ENCODE measurements around the gene SIGLEC7.

Gene SIGLEC7

DNA sequence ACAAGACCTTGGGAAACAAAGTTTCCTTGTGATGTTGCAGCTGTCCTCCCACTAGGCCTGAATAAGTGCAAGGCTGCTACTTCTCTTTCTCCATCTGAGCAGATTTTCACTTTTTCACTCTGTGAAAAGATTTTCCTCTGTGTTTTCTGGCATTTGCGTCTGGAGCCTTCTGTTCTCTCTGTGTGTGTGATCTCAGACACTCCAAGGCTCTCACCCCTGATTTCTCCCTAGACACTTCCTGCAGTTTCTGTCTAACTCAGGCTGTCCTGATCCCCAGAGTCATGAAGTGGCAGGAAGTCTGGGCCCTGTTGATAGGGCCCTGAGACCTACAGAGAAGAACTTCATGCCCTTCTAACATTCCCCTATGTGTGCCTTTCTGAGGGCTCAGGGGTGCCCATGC is 37.2 kb downstream of the SIGLEC7 start:
- DNase-seq: no peak

DNA sequence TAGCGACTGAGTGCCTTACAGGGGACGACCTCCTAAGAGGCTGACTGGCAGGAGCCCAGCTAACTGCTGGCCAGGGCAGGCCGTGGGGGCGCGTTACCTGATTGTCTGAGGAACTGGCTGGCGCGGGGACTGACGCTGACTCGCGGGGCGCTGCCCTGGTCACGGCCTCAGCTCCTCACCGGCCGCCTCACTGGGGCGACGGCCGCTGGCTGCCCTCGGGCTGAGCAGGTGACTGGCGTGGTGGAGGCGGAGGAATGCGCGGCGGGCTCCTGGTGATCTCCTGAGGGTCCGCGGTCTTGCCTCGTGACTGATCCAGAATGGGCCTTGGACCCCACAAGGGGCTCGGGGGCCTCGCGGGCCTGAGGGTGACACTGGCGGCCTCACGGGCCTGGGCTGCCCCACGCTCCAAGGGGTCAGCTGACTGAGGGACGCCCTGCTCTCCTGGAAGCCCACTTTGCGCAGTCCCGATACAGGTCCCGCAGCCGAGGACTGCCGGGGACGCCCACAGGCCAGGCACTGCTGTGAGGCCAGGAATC is 39.3 kb downstream of the SIGLEC7 start:
- no peak for DNase-seq

DNA sequence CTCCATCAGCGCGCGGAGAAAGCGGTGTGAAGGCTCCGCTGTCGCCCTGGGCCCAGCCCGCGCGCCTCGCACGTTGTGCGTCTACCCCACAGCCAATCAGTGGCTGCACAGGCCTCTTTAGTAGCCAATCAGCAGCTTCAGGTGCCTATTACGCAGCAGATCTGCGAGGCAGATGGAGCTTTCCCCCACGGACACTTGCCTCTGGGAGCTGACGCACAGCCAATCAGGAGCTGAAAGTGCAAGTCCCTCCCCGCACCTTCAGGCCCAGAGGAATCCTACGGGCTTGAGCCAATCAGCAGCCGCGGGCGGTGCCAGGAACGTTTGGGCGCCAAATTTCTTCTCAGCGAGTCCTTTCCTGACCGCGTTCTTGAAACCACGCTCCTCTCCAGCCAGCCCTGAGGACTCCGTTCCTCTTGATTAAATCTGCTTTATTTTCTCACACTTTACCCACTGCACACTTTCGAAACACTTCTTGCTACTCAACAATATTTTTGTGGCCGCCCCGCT is 39.9 kb downstream of the SIGLEC7 start:
- DNase-seq: no peak

DNA sequence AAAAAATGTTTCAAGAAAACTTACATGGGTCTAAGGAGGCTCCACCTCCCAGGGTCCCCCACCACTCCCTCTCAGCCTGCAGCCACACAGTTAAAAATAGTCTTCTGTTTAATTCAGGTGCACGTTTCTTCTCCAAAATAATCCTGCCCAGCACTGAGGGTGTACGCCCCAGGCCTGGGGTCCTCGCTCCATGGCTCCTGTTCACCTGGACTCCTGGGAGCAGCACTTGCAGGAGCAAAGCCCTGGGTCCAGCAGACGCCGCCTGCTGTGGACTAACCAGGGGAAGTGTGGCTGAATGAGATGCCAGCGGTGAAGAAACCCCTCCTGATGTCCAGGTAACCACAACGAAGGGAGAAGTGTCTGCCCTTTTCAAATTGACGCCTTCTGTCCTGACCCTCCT is 41.5 kb downstream of the SIGLEC7 start:
- no peak for DNase-seq

DNA sequence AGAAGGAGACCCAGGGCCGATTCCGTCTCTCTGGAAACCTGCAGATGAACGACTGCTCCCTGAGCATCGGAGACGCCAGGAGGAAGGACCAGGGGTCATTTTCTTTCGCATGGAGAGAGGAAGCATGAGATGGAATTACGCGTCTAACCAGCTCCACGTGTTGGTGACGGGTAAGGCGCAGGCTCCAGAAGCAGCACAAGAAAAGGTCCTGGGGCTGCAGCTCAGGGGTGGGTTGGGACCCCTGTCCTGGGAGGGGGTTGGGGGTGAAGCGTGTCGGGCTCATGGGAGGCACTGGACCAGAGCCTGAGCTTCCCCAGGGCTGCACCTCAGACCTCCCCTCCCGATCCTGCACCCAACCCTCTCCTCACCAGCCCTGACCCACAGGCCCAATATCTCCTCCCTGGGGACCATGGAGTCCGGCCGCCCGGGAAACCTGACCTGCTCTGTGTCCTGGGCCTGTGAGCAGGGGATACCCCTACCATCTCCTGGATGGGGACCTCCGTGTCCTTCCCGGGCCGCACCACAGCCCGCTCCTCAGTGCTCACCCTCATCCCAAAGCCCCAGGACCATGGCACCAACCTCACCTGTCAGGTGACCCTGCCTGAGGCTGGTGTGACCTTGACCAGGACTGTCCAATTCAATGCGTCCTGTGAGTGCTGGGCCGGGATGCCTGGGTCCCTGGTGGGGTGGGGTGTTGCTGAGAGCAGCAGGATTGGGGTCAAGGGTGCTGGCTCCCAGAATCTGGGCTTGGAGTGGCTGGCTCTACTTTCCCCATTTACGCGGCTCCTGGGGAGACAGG is 43.2 kb downstream of the SIGLEC7 start:
- DNase-seq: no peak

DNA sequence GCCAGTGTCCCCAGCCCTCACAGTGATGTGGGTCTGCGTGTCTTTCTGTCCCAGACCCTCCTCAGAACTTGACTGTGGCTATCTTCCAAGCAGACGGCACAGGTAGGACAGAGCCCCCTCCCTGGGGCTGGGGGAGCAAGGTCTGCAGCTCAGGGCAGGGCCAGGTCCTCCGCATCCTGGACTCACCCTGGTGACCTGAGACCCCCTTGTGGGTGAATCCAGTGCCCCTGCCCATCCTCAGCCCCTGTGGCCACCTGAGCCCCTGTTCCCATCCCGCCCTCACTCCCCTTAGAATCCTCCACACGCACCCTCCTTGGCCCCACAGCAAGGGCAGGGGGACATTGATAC is 43.7 kb downstream of the SIGLEC7 start:
- no peak for DNase-seq

DNA sequence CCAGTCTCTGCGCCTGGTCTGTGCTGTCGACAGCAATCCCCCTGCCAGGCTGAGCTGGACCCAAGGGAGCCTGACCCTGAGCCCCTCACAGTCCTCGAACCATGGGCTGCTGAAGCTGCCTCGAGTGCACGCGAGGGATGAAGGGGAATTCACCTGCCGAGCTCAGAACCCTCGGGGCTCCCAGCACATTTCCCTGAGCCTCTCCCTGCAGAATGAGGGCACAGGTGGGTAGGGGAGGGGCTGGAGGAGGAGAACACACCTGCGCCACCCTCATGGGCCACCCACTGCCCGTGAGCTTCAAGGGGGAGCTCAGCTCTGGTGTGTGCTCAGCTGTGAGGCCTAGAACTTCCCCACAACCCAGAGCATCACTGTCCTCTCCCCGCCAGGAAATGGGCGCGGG is 44.2 kb downstream of the SIGLEC7 start:
- no peak for DNase-seq

DNA sequence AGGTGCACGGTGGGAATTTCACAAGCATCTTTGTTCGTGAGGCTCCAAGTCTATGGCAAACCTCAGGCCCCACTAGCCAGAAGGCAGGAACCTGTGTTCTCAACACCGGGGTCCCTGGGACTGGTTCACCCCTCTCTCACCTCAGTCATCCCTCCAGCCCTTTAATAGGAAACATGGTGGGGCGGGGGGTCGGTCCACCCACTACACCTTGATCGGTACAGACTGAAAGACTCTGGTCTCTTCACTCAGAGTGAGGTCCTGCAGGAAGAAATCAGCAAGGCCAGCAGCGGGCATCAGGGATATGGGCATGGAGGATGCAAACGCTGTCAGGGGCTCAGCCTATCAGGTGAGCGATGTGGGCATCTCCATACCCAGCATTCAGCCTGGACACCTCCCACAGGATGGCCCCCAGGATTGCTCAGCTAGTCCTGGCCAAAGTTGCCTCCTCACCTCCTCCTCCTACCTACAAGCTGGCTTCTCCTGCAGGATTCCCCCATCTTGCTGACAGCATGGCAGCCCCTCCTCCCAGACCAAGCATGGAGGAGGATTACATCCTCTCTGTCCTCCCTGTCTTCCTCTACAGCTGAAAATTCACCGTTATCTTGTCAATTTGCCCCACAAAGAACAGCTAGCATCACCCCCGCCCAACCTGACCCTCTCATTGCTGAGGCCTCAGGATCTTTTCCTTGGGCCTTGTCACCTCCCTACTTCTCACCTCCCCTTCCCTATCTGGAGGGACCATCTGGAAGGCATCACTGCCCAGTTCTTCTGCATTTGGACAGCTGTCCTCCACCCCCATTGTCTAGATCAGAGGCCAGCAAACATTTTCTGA is 45.5 kb downstream of the SIGLEC7 start:
- no peak for DNase-seq

DNA sequence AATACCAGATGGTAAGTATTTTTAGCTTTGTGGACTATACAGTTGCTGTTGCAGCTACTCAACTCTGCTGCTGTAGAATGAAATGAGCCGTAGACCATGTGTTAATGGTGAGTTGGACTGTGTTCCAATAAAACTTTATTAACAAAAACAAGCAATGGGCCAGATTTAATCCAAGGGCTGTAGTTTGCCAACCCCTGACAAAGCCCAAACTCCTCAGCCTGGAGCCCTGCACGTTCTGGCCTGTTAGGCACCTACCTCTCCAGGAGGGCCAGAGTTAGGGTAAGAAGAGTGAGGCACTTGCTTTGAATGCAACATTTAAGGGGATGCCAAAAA is 46.1 kb downstream of the SIGLEC7 start:
- no peak for DNase-seq

DNA sequence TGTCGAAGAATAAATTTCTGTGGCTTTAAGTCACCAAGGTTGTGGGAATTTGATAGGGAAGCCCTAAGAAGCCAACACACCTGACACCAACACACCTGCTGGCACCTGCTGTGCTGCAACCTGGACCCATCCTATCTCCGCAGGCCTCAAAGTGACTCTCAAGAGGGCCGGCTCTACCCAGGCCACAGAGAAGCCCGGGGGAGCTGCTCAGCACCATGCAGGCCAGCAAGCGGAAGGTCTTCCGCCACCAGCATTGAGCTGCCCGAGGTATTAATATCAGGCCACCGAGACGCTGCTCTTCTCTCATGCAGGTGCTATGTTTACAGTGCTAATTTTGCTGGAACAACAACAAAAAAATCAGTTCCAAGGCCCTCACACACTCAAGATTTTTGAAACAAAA is 50.6 kb downstream of the SIGLEC7 start:
- DNase-seq: no peak

DNA sequence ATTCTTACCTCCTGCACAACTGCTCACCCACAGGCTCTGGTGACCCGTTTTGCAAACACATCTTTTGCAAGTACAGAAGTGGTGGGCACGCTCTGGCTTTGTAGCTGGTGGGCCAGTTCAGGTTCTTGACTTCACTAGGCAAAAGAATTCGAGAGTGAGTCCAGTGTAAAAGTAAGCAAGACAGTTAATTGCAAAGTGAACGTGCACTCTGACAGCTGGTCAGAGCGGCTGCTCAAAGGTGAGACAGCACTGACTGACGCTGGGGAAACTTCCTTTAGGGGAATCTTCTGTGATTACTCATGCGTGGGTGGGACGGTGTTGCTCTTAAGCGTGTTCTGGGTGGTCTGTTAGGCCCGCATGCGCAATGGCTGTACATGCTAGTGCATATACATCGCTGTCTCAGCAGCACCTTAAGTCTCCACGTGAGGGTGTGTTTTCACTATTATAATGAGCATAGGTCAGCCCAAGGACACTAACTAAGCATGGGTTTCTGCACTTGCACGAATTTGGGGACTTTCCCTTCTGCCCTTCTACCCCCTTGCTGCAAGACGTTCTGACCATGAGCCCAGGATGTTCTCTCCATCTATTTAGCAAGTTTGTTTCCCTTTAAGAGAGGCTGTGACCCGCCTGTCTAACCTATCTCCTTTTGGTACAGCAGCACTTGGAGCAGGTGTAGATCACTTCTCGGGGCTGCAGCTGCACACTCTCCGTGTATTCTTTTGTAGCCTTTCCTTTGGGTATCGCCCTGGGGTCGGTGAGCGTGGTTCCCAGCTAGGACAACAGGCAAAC is 52.6 kb downstream of the SIGLEC7 start:
- no peak for DNase-seq

DNA sequence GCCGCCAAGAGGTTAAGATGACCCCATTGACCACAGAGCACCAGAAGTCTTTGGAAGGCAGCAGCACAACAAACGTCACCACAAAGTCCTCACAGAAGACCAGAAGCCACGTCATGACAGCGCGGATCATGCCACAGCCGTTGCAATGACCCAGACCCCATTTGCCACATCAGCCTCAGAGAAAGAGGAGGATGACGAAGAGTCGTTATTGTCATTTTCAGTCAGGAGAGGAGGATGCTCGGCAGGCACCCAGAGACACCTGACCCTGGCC is 53.1 kb downstream of the SIGLEC7 start:
- DNase-seq: no peak

DNA sequence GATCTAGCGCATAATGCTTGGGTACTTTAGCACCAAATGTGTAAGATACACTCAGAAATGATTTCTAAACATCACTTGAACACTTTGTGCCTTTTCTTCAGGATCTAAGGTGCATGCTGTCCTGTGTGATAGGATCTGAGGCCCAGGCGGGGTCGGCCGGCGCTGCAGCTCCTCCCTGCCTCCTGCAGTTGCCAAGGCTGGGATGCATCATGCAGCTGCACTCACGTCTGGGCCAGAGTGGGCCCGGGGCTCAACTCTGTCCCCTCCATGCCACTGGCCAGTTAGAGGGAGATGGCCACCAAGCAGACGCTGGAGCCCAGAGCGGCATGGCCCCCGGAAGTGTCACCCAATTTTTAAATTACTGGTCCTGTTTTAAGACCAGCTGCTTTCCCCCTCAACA is 53.5 kb downstream of the SIGLEC7 start:
- no peak for DNase-seq

DNA sequence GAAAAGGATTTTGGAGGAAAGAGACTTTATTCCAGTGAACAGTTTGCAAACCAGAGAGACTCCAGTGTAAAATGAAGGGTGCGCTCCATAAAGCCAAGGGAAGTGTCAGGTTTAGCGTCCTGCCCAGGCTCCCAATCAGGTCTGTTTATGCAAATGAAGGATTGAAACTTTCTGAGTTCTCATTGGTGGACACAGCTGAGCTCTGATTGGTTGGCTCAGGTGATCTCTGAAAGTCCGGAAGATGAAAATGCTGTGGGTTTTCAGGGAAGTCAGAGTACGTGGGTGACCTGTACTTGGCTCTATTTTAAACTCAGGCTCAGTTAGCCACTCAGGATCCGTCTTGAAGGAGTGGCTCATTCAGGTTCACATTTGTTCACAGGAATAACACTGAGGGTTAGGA is 54.1 kb downstream of the SIGLEC7 start:
- DNase-seq: no peak

DNA sequence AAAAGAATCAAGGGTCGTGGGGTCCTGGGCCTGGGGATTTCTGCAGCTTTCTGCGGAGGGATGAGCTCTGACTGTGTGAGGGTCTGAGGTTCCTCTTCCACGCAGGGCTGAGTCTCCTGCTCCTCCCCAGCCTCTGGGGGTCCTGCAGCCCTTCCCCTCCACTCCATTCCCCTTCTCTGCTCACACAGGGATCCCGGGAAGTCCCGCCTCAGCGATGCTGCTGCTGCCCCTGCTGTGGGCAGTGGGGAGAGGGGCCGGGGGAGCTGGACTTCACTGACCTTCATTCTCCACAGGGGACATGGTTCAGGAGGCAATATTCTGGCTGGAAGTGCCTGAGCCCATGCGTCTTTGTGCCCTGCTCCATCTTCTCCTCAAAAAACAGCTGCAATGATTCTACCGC is 56.5 kb downstream of the SIGLEC7 start:
- DNase-seq: no peak

DNA sequence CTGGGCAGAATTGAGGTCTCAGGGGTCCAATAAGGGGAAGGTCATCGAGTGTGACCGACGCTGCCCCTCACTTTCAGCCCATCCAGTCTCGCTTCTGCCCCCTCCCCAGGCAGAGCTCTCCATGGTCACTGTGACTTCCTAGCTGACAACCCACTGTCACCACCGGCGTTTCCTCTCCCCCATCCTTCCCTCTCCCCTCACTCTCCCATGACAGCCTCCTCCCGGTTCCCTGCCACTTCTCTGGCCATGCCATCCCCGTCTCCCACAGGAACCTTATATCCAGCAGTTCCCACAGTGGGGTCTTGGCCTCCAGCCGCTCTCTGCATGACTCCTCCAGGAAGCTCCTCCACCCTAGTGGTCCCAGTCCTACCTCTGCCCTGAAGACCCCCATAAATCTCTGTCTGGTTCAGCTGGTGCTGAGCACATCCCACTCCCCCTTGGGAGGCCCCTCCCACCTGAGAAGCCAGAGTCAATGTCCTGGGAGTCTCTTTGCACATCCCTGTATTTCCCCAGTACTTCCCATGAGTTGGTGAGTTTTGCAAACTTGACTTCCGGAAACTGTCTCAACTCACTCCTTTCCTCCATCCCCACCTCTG is 58.1 kb downstream of the SIGLEC7 start:
- DNase-seq: no peak

DNA sequence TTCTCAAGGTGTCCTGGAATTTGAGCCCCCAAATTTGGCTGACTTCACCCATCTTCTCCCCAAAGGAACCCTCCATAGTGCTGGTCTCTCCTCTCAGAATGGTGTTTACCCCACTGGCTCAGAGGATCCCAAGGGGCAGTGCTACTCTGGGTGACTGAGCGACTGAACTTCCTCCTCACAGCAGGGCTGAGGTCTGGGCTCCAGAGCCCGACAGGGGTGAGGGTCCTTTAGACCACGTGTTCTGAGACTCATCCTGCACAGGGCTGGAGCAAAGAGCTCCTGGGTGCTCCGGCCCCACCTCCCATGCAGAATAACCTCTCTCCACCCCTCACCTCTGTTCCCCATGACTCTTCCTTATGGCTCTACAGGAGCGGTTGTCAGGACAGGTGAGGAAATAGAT is 59.6 kb downstream of the SIGLEC7 start:
- no peak for DNase-seq
